Umbilical cord (tissue), 2 donors: ENCODE measurements around the gene CAPZB. TPM values are rescaled to one million over a fixed set of nuclear protein-coding genes. Genes with fewer than 3 reads are reported as not detected.
A peak's percentile ranks its signal among the peaks of the same experiment; 100 is the strongest.

Experiments
- DNase-seq: peaks from one replicate; pipeline ENCODE4 v3.0.0-alpha.2; 2015; ENCODE audit warnings: low spot score
- total RNA-seq: library from RNA; depleted of rRNA; stranded (reverse); fragments of >200 nt; gene quantifications from one replicate; pipeline ENCODE4 v1.2.3, GENCODE V29; 2014; ENCODE audit warnings: low replicate concordance; ENCODE audit not compliant: insufficient read depth

The CAPZB gene
- total RNA-seq, 1 donor from 2014 or later: 77.0 TPM

DNA sequence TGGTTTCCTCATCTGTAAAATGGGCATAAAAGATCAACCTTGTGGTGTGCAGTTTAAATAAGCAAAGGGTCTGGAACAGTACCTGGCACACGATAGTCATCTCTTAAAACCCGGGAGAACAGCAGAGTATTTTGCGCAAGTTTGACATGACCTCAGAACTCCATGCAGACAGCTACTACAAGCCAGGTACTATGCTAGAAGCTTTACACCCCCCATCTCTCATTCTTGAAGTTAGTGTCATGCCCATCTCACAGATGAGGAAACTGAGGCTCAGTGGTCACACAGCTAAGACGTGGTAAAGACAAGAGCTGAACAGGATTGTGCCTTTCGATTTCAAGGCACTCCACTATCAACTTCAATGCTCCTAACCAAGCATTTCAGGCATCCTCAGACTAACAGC lies 78.7 kb downstream of the CAPZB start:
- no peak for DNase-seq

DNA sequence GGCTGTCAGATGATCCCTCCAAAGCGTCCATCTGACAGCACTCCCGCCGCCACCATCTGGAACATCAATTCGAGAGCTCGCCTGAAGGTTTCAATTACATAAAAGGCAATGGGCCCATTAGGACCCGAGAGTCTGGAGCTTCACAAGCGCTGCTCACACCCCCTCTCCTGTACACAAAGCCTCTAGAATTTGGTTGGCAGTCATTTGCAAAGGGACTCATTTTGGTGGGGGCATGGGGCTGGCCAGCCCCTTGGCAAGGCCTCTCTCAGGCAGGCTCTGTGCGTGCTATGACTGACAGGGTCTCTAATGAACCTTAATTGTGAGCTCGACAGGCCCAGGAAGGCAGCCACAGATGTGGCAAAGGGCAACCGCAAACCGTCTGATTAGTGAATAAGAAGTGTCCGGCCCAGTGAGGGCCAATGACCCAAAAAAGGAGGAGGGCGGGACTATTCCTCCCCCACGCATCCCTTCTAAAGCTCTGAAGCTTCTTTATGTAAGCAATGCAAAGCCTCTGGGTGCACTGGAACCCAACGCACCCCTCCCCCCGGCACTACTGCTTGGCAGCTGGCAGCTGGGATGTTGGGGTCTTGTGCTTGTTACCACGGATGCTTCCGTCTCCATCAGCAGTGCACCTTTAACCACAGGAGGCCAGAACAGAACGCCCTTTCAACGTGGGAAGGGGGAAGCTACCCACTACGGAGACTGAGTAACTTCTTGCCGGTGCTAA lies 79.4 kb downstream of the CAPZB start:
- no peak for DNase-seq

DNA sequence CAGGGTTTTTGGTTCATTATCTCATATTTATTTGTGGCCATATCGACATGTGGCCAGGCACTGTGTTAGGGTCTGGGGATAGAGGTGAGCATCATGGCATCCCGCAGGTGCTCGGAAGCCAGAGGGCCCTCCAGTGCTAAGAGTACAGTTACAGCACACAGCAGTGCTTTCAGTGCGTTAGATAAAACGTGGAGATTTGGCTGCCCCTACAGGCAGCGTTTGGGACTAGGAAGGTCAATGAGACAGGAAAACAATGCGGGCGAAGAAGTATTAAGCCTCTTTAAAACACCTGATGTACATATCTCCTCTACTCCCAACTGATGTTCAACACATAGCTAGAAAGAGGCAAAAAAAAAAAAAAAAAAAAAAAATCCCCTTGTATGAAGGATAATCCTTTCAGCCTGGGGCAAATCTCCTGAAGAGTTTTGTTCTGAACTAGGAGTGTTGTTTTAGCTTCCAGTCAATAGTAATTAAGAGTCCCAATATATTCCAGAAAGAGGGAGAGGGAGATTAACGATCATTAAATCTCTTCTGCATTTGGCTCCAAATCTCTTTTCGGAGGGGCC lies 80.1 kb downstream of the CAPZB start:
- DNase-seq: no peak

- DNase-seq: no peak
These were observed 80.6 kb downstream of the CAPZB start for GRCh38 chr1:19404748-19405147.

GRCh38 chr1:19403256-19403655 lies 82.1 kb downstream of the CAPZB start:
- DNase-seq: no peak

GRCh38 chr1:19402031-19402813 lies 83.1 kb downstream of the CAPZB start:
- no peak for DNase-seq

DNA sequence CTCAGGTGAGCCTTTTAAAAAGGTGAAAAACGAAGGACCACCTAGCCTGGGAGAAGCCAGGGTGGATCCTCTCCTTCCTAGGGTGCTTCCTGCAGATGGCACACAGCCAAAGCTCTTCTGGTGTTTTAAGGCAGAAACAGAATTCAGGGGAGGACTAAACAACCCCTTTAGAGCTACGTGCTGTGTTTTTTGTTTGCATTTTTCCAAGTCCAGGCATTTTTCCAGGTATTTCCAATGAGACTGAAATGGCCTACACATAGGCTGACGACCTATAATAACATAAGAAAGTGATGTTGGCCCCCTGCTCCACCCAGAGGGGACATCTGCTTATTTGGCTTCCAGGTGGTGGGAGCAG lies 83.8 kb downstream of the CAPZB start:
- no peak for DNase-seq

GRCh38 chr1:19400875-19401534 lies 84.3 kb downstream of the CAPZB start:
- no peak for DNase-seq

DNA sequence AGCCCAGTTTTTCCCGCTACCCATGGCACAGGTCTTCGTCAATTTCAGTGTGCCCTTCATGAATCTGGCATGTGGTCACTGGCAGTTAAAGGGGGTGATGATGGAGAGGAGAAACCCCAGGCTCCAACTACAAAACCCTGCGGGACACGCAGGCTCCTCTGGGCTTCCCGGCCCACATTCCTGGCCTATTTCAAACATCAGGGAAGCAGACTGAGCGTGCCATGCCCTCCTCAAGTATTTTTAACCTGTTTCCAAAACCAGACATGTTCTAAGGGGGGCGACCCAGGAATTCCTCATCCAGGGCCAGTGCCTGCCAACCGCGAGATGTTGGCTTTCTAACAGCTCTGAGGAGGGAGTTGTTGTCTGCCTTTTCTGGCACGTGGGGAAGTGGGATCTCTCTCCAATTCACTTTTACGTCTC lies 85.1 kb downstream of the CAPZB start:
- DNase-seq: no peak

DNA sequence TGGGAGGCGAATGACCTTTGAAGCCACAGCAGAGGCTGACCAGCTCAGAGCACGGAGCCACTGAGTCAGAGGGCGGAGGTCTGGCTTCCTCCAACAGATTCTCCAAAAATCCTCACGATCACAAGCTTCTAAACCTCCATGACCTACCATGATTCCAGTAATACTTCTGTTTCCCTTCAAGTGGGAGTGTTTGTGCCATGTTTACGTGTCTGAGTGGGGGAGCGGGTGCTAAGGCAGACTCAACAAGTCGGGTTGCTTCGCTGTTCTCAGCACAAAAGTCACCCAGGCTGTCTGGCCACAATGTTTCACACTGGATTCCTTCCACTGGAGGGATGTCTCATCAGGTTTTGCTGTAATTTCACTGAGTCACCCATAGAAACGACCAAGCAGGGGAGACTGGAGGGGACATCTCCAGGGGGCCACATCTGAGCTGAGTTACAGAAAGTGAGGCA lies 87.0 kb downstream of the CAPZB start:
- DNase-seq: peak; percentile 51

DNA sequence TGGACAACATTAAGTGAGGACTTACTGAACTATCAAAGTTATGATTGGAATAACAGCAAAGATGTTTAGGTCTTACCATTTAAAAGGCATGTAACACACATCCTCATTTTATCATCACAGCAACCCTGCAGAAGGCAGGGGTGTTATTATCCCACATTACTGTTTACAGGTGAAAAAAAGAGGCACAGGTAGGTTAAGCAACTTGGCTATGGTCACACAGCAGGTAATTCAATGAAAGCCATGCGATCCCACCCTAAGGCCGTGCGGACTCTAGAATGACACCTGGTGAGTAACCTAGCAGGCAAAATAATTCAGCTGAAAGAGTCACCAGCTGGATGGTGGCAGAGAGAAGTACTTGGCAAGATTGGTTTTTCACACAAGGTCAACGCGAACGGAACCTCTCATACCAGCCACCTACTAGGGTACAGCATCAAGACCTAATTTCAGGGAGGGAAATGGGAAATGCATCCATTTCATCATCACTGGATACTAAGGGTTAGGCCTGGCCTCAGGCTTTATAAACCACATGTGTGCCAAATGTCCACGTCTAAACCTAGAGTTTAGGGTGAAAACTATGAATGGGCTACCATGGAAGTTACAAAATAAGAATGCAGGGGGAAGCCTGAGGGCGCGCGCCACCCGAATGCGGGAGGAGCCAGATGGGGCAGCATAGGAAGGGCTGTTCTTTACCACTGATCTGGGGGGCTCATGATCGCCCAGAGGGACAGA lies 88.0 kb downstream of the CAPZB start:
- DNase-seq: no peak

DNA sequence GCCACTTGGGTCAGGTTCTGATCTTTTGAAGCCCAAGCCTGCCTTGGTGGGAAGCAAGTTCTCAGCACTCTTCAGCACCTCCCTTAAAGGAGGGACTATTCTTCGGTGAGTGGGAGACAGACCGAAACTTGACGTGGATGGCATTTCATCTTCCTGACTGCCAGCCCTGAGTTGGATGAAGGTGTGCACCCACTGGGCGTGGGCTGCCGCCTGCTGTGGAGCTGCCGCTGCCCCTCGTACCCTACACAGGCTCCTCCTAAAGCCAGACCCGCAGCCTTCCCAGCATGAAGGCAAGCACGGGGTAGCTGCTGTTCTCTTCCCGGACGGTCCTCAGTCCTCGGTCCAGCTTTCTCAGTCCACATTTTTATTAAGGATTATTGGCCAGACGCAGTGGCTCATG lies 89.1 kb downstream of the CAPZB start:
- DNase-seq: no peak

- DNase-seq: no peak
These were observed 89.6 kb downstream of the CAPZB start for GRCh38 chr1:19395678-19396192.

DNA sequence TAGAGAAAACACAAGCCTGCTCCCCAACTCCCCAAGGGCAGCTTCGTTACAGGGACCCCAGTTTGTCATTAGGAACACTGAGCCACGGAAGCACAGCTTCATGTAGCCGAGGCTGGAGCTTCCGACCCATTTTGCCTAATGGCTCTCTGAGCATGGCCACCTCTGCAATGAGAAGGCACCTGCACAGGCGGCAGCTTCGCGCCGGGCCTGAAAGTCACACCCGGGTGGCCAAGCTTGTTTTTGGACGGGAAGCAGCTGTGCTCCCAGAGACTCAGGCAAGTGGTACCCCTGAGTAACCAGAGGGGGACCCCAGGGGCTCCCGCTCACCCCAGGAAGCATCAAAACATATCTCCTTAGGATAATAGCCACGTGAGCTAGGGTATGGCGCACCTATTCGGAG lies 92.3 kb downstream of the CAPZB start:
- DNase-seq: no peak

DNA sequence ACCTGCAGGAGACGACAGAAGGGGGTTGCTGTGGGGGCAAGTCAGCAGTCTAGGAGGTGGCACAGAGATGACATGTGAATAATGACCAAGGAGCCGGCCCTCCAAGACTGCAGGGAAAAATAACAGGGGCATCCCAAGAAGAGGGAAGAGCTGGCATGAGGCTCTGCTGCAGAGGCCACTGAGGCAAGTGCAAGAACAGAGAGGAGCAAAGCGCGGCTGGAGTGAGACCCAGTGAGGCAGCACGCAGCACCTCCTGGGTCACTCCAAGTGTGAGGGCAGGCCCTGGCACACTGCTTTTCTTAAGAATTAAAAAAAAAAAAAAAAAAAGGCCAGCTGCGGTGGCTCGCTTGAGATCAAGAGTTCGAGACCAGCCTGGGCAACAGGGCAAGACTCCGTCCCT lies 93.1 kb downstream of the CAPZB start:
- no peak for DNase-seq

DNA sequence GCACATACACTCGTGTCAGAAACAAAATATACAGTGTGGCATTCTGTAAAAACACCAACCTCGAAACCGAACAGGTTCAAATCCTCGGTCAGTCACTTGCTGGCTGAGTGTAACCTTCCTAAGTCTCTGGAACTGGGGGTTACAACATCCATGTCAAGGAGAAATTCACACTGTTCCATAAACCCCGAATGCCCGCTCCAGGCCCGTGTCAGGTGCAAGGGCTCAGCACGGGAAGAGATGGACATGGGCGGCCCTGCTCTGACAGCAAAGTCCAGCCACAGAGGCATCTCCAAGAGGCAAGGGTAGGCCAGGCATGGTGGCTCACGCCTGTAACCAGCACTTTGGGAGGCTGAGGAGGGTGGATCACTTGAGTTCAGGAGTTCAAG lies 93.8 kb downstream of the CAPZB start:
- no peak for DNase-seq

DNA sequence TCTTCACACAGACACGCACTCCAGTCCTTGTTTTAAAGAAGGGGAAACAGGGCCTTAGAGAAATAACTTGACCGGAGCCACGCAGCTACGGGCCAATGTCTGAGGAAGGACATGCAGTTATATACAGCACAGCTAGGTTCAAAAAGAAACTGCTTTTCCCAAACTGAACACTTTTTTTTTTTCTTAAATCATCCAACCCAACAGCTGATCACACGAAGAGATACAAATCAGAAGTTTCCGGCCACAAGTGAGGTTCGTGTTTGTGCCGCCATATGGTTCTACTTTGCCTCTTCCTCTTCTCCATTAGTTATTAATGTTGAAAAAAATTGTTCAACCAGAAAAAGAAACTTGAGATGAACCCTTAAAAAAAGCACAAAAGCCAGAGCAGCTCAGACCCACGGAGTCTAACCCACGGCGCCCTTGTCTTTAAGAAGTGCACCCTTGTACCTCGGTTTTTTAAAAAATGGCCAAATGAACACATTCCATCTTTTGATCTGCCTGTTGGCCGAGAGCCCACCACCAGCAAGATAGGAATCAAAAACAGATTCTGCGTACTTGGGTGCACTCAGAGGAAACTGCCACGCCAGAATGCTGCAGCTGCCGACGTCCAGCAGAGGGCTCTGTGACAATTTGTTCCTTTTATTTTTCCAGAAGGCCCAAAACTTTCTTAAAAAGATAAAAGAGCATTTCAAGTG lies 94.3 kb downstream of the CAPZB start:
- peak; percentile 85 for DNase-seq

GRCh38 chr1:19390166-19390850 lies 95.0 kb downstream of the CAPZB start:
- peak; percentile 46 for DNase-seq

DNA sequence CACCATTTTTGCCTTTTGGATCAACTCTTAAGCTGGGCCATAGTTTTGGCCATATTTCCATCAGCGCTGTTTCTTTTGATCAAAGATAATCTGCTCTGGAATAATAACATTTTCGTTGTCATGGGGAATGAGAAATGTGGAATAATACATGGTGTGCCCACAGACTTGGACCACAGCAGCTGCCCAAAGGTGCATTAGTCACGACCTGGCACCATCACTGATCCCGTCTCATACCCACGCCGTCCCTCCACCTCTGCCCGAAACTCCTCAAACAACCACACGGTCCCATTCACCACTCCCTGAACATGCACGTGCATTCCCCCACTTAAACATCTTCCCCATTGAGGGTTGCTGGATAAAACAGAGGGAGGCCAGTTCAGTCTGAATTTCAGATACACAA lies 96.4 kb downstream of the CAPZB start:
- DNase-seq: no peak

- DNase-seq: no peak
These were observed 98.3 kb downstream of the CAPZB start for GRCh38 chr1:19387045-19387467.
